Tibial nerve (tissue), 4 donors: ENCODE measurements around the gene YPEL4.

ENCODE experiments used
- EP300 ChIP-seq, 2 donors: sonication (generic); formaldehyde crosslinking; IDR thresholded peaks; one replicate each; pipeline ENCODE4 v1.6.1; 2017; ENCODE audit warnings: antibody characterized with exemption in 2 of 2, mild to moderate bottlenecking in 1 of 2
- POLR2A ChIP-seq, 2 donors: fragments of 450-650 bp; IDR thresholded peaks; one replicate each; pipeline ENCODE4 v1.6.1; 2017; ENCODE audit warnings: antibody characterized with exemption in 2 of 2, mild to moderate bottlenecking in 2 of 2, moderate library complexity in 2 of 2
- TF ChIP-seq, protein P1 (sequence below), 5 experiments: fragments of 200-600 bp in 3 of 5; fragments of 450-650 bp in 2 of 5; sonication (generic) in 3 of 5; IDR thresholded peaks; one replicate each; pipeline ENCODE4 v1.5.1; 2016 to 2019; ENCODE audit warnings: antibody characterized with exemption in 5 of 5, mild to moderate bottlenecking in 3 of 5, moderate library complexity in 2 of 5

DNA sequence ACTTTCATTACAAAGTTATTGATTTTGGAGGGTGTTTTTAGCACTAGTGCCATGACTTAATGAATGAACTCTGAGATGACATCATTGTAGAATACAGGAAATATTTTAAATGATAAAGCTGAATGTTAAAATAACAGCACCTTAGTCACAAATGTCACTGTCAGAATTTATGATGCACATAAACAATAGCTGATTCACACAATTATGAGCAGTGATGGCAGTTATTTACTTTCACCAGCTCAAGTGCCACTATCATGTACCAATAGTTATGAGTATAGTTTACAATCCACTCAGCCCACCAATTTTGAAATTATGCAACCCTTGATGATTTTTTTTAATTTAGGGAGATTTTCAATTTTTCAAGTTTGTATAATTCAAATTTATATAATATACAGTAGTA is 29.2 kb downstream of the YPEL4 start:
- TF ChIP-seq EP300 (IDR thresholded peaks at IDR 0.05): no peak
- TF ChIP-seq, protein P1, sequence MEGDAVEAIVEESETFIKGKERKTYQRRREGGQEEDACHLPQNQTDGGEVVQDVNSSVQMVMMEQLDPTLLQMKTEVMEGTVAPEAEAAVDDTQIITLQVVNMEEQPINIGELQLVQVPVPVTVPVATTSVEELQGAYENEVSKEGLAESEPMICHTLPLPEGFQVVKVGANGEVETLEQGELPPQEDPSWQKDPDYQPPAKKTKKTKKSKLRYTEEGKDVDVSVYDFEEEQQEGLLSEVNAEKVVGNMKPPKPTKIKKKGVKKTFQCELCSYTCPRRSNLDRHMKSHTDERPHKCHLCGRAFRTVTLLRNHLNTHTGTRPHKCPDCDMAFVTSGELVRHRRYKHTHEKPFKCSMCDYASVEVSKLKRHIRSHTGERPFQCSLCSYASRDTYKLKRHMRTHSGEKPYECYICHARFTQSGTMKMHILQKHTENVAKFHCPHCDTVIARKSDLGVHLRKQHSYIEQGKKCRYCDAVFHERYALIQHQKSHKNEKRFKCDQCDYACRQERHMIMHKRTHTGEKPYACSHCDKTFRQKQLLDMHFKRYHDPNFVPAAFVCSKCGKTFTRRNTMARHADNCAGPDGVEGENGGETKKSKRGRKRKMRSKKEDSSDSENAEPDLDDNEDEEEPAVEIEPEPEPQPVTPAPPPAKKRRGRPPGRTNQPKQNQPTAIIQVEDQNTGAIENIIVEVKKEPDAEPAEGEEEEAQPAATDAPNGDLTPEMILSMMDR (IDR thresholded peaks at IDR 0.05): no peak
- TF ChIP-seq POLR2A (IDR thresholded peaks at IDR 0.05): no peak
